Gastrocnemius medialis (tissue), 4 donors: ENCODE data around the gene BAIAP2L1. TPM values are rescaled to one million over a fixed set of nuclear protein-coding genes. Genes with fewer than 3 reads are reported as not detected.

Experiments
- ATAC-seq, 2 donors: fragments of 150-250 bp; one replicate each; pipeline ENCODE4 v1.9.1; 2016
- DNase-seq, 2 donors: peaks; one replicate each; pipeline ENCODE4 v3.0.0-alpha.2; 2019
- H3K27ac ChIP-seq, 4 donors: fragments of 200-600 bp; sonication (generic); 1 replicate in 1 of 4; 2 replicates in 3 of 4; pipeline ENCODE4 v1.5.1; 2016 to 2018; ENCODE audit warnings: mild to moderate bottlenecking in 2 of 4, moderate library complexity in 1 of 4
- H3K27me3 ChIP-seq, 3 donors: fragments of 200-600 bp; sonication (generic) in 2 of 3; 1 replicate in 1 of 3; 2 replicates in 2 of 3; pipeline versions ENCODE4 v1.5.1 to v1.6.0; 2016 to 2019; ENCODE audit warnings: mild to moderate bottlenecking in 1 of 3, moderate library complexity in 1 of 3
- H3K36me3 ChIP-seq, 2 donors: fragments of 200-600 bp; sonication (generic) in 1 of 2; one replicate each; pipeline ENCODE4 v1.5.1; 2017 to 2018
- H3K4me1 ChIP-seq, 2 donors: fragments of 200-600 bp; sonication (generic) in 1 of 2; one replicate each; pipeline ENCODE4 v1.5.1; 2016 to 2017; ENCODE audit warnings: mild to moderate bottlenecking in 2 of 2
- H3K4me3 ChIP-seq, 4 donors: fragments of 200-600 bp; sonication (generic) in 3 of 4; 1 replicate in 1 of 4; 2 replicates in 3 of 4; pipeline ENCODE4 v1.5.1; 2016 to 2019; ENCODE audit warnings: mild to moderate bottlenecking in 2 of 4
- H3K9me3 ChIP-seq, 3 donors: fragments of 200-600 bp; sonication (generic) in 2 of 3; 1 replicate in 1 of 3; 2 replicates in 2 of 3; pipeline ENCODE4 v1.5.1; 2016 to 2019
- CTCF ChIP-seq, 5 experiments: fragments of 450-650 bp in 3 of 5; fragments of 200-600 bp in 2 of 5; sonication (generic) in 2 of 5; IDR thresholded peaks in 4 of 5; conservative IDR thresholded peaks in 1 of 5; 1 replicate in 4 of 5; 2 replicates in 1 of 5; pipeline ENCODE4 v1.5.1; 2016 to 2019; ENCODE audit warnings: antibody characterized with exemption in 5 of 5, mild to moderate bottlenecking in 3 of 5, moderate library complexity in 3 of 5
- POLR2A ChIP-seq, 2 donors: fragments of 450-650 bp; IDR thresholded peaks; one replicate each; pipeline ENCODE4 v1.6.1; 2017; ENCODE audit warnings: antibody characterized with exemption in 2 of 2, mild to moderate bottlenecking in 2 of 2, moderate library complexity in 2 of 2
- in situ Hi-C, 4 donors: fragments of 200-750 bp; cut with MboI; loops; one replicate each; pipeline versions ENCODE4 v1.15.0 to v1.8.0; 2017; ENCODE audit warnings: low sequenced_read_pairs in 4 of 4
- intact Hi-C: fragments of 100-400 bp; cut with DNase I; formaldehyde crosslinking; loops from one replicate; pipeline ENCODE4 v1.15.1; 2023; ENCODE audit warnings: low total_unique reads
- total RNA-seq, 4 donors: library from RNA; depleted of rRNA; stranded (reverse); fragments of >200 nt; gene quantifications; one replicate each; pipeline versions ENCODE4 v1.1.0 to v1.2.3, GENCODE V29; 2016

BAIAP2L1 gene
- total RNA-seq, 4 donors from 2014 or later, result 0.59 to 3.8 (median 1.2) TPM

DNA sequence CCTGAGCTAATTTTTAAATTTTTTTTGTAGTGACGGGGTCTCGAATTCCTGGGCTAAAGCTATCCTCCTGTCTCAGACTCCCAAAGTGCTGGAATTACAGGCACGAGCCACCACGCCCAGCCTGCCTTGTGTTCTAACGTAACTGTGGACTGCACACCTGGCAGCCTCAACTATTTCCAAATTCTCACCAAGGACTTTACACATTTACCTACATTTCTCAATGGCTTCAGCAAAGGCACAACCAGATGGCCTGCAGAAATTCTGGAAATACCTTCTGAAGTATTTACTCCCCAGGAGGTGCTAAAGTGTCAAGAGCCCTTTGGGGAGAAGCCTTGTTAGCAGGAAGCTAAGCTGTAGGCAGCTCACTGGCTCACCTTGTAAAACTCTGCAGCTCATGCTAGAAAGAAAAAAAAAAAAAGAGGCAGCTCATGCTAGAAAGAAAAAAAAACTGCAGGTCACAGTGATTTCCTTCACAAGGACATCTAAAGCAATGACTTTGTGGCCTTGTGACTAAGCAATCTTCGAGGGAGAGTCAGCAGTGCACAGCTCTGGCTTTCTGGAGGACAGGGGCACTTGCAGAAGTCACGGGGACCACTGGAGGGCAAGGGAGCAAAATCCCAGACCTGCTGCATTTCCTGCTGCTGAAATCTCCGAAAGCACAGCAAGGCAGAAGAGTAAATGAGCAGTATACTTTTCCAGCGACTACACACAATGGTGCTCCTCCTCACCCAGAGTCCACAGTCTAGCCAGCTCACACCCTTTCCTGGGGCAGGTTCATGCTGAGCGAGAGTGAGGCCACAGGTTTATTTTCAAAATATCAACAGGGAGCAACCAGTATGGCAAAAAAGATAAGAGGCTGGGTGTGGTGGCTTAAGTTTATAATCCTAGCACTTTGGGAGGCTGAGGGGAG is 40.4 kb downstream of the BAIAP2L1 start:
- TF ChIP-seq POLR2A (IDR thresholded peaks at IDR 0.05), result no peak
- no peak for TF ChIP-seq CTCF (IDR thresholded peaks at IDR 0.05 in 4 of 5, conservative IDR thresholded peaks at IDR 0.05 in 1 of 5)
- intact Hi-C loops (no loop called here), in situ Hi-C loops (no loop called here)
- H3K4me1 ChIP-seq, result no peaks in the 10 kb centered on the region
- H3K36me3 ChIP-seq, result no peaks in the 10 kb centered on the region
- H3K27ac ChIP-seq, result peak overlapping the region in 2 of 4 donors; percentile 2 to 10
- no peak for ATAC-seq
- no peaks in the 10 kb centered on the region for H3K9me3 ChIP-seq
- no peak for DNase-seq
- no peaks in the 10 kb centered on the region for H3K27me3 ChIP-seq
- H3K4me3 ChIP-seq, result no peak overlapping the region

GRCh38 chr7:98359395-98359794 is 41.5 kb downstream of the BAIAP2L1 start:
- in situ Hi-C loops, result no loop called here
- no peaks in the 10 kb centered on the region for H3K4me1 ChIP-seq

DNA sequence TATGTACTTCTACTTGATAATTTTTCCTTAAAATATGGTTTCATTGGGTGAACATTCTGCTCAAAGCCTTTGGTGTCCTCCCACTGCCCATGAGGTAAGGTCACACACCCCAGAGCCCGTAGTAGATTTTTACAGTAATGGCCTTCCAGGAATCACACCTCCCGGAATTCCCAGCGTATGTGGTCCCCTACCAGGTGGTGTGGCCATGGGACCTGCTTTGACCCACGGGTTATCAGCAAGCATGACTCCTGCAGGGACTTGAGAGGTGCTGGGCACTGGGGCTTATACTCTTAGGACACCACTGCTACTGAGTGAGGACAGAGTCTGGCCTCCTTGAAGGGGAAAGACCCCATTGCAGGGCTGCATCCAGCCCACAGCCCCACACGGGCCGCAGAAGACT is 42.2 kb downstream of the BAIAP2L1 start:
- in situ Hi-C loops, result no loop called here

More at GRCh38 chr7:98359395-98359794, 41.5 kb downstream of the BAIAP2L1 start:
- H3K9me3 ChIP-seq, result no peaks in the 10 kb centered on the region
- H3K27me3 ChIP-seq, result no peaks in the 10 kb centered on the region
- intact Hi-C loops, result no loop called here
- TF ChIP-seq CTCF (IDR thresholded peaks at IDR 0.05 in 4 of 5, conservative IDR thresholded peaks at IDR 0.05 in 1 of 5) (no peak), POLR2A (IDR thresholded peaks at IDR 0.05) (no peak)
- no peak for ATAC-seq
- no peaks in the 10 kb centered on the region for H3K36me3 ChIP-seq
- no peak overlapping the region for H3K27ac ChIP-seq
- DNase-seq, result no peak
- no peak overlapping the region for H3K4me3 ChIP-seq

DNA sequence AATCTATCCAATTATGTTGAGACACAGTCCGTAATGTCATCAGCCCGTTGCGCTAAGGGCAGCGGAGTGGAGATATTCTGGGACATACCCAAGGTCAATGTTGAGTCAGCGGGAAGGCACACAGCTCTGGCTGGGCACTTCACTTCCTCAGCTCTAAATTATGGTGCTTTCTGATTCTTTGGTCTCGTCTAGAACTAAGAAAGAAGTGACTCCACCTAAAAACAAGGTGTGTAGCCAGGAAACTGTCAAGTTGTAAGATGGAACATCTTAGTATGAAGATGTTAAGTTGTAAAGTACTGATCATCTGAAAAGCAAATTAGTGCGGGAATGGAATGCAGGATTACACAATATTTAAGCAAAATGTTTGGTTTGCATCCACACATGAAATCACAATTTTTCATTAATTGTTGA is 43.1 kb downstream of the BAIAP2L1 start:
- no peaks in the 10 kb centered on the region for H3K4me1 ChIP-seq
- no peaks in the 10 kb centered on the region for H3K36me3 ChIP-seq
- TF ChIP-seq POLR2A (IDR thresholded peaks at IDR 0.05) (no peak), CTCF (IDR thresholded peaks at IDR 0.05 in 4 of 5, conservative IDR thresholded peaks at IDR 0.05 in 1 of 5) (no peak)
- H3K9me3 ChIP-seq, result no peaks in the 10 kb centered on the region
- in situ Hi-C loops, result no loop called here
- ATAC-seq (no peak), DNase-seq (no peak)
- intact Hi-C loops, result no loop called here
- H3K4me3 ChIP-seq, result no peak overlapping the region
- H3K27ac ChIP-seq, result no peak overlapping the region
- no peaks in the 10 kb centered on the region for H3K27me3 ChIP-seq

More for the DNA sequence above, 42.2 kb downstream of the BAIAP2L1 start:
- TF ChIP-seq POLR2A (IDR thresholded peaks at IDR 0.05) (no peak), CTCF (IDR thresholded peaks at IDR 0.05 in 4 of 5, conservative IDR thresholded peaks at IDR 0.05 in 1 of 5) (no peak)
- H3K4me3 ChIP-seq, result no peak overlapping the region
- no peak overlapping the region for H3K27ac ChIP-seq
- H3K36me3 ChIP-seq, result no peaks in the 10 kb centered on the region
- ATAC-seq (no peak), DNase-seq (no peak)
- intact Hi-C loops, result no loop called here
- no peaks in the 10 kb centered on the region for H3K4me1 ChIP-seq
- H3K27me3 ChIP-seq, result no peaks in the 10 kb centered on the region
- H3K9me3 ChIP-seq, result no peaks in the 10 kb centered on the region
